ENCODE data around the gene CYP20A1.
"Not testable (repeated sequence)": the region's sequence is repeated elsewhere in the genome, so short reads cannot be mapped to it uniquely, and the experiment has no call there.

Gene CYP20A1

GRCh38 chr2:203280428-203281064 is 41.7 kb downstream of the CYP20A1 start:
- FAIRE-seq (no peak), DNase-seq (ENCODE audit: low spot score) (no peak)

- FAIRE-seq (no peak), DNase-seq (ENCODE audit: low spot score) (no peak)
These were observed 43.3 kb downstream of the CYP20A1 start for GRCh38 chr2:203282101-203282500.

- no peak for DNase-seq (ENCODE audit: low spot score)
- FAIRE-seq = no peak
These were observed 47.7 kb downstream of the CYP20A1 start for GRCh38 chr2:203286532-203286931.

GRCh38 chr2:203301667-203302066 is 62.8 kb downstream of the CYP20A1 start:
- FAIRE-seq (no peak), DNase-seq (ENCODE audit: low spot score) (no peak)

GRCh38 chr2:203302586-203302985 is 63.8 kb downstream of the CYP20A1 start:
- not testable (repeated sequence) for FAIRE-seq; DNase-seq (ENCODE audit: low spot score)

- FAIRE-seq (no peak), DNase-seq (ENCODE audit: low spot score) (no peak)
These were observed 72.0 kb downstream of the CYP20A1 start for GRCh38 chr2:203310688-203311436.

GRCh38 chr2:203326356-203326755 is 87.5 kb downstream of the CYP20A1 start:
- no peak for FAIRE-seq

GRCh38 chr2:203327582-203327900 is 88.7 kb downstream of the CYP20A1 start:
- no peak for FAIRE-seq

More at GRCh38 chr2:203326356-203326755, 87.5 kb downstream of the CYP20A1 start:
- DNase-seq (ENCODE audit: low spot score) = no peak

GRCh38 chr2:203327901-203328759 is 89.3 kb downstream of the CYP20A1 start, which contains the start of gene ABI2:
Gene ABI2, plus strand, starts transcription at chr2:203328394. Its CDS starts 121 bp downstream, at chr2:203328515.
- DNase-seq (ENCODE audit: low spot score) = peak; percentile 96
- no peak for FAIRE-seq

More at GRCh38 chr2:203327582-203327900, 88.7 kb downstream of the CYP20A1 start:
- DNase-seq (ENCODE audit: low spot score) = no peak

GRCh38 chr2:203328760-203329540 is 90.1 kb downstream of the CYP20A1 start:
- FAIRE-seq = no peak
- peak; percentile 70 for DNase-seq (ENCODE audit: low spot score)

GRCh38 chr2:203330434-203330833 is 91.6 kb downstream of the CYP20A1 start:
- no peak for FAIRE-seq
- no peak for DNase-seq (ENCODE audit: low spot score)

GRCh38 chr2:203338322-203338721 is 99.5 kb downstream of the CYP20A1 start:
- no peak for FAIRE-seq
- no peak for DNase-seq (ENCODE audit: low spot score)

- DNase-seq (ENCODE audit: low spot score) = peak; percentile 8
- no peak for FAIRE-seq
These were observed 102.1 kb downstream of the CYP20A1 start for GRCh38 chr2:203340791-203341487.

GRCh38 chr2:203341741-203342310 is 103.0 kb downstream of the CYP20A1 start:
- no peak for DNase-seq (ENCODE audit: low spot score)
- no peak for FAIRE-seq

GRCh38 chr2:203342374-203342773 is 103.6 kb downstream of the CYP20A1 start:
- not testable (repeated sequence) for FAIRE-seq

GRCh38 chr2:203344667-203345066 is 105.8 kb downstream of the CYP20A1 start:
- no peak for DNase-seq (ENCODE audit: low spot score)
- FAIRE-seq = no peak

More at GRCh38 chr2:203342374-203342773, 103.6 kb downstream of the CYP20A1 start:
- DNase-seq (ENCODE audit: low spot score) = not testable (repeated sequence)

- no peak for FAIRE-seq
- no peak for DNase-seq (ENCODE audit: low spot score)
These were observed 107.8 kb downstream of the CYP20A1 start for GRCh38 chr2:203346612-203347011.

- FAIRE-seq (no peak), DNase-seq (ENCODE audit: low spot score) (no peak)
These were observed 108.6 kb downstream of the CYP20A1 start for GRCh38 chr2:203347375-203347774.

- DNase-seq (ENCODE audit: low spot score) (no peak), FAIRE-seq (no peak)
These were observed 113.9 kb downstream of the CYP20A1 start for GRCh38 chr2:203352604-203353255.

Data from urothelium cell line (cell line).